Stomach (tissue), 4 donors: ENCODE measurements around the gene MYADM.

Source experiments
- CTCF ChIP-seq, 7 experiments: fragments of 450-650 bp in 4 of 7; fragments of 200-600 bp in 3 of 7; sonication (generic) in 3 of 7; IDR thresholded peaks; one replicate each; pipeline ENCODE4 v1.5.1; 2016 to 2019; ENCODE audit warnings: antibody characterized with exemption in 7 of 7, control low read depth in 2 of 7, mild to moderate bottlenecking in 1 of 7
- EP300 ChIP-seq: sonication (generic); formaldehyde crosslinking; IDR thresholded peaks from one replicate; pipeline ENCODE4 v1.6.1; 2017; ENCODE audit warnings: antibody characterized with exemption
- POLR2A ChIP-seq, 4 donors: fragments of 450-650 bp; IDR thresholded peaks; one replicate each; pipeline ENCODE4 v1.6.1; 2016; ENCODE audit warnings: antibody characterized with exemption in 4 of 4, control low read depth in 2 of 4, mild to moderate bottlenecking in 1 of 4, moderate library complexity in 1 of 4
- POLR2AphosphoS5 ChIP-seq, 3 donors: sonication (generic); formaldehyde crosslinking; IDR thresholded peaks; one replicate each; pipeline ENCODE4 v1.6.1; 2016; ENCODE audit warnings: antibody characterized with exemption in 3 of 3

- TF ChIP-seq CTCF (IDR thresholded peaks at IDR 0.05) (no peak), POLR2A (IDR thresholded peaks at IDR 0.05) (no peak), EP300 (no peak), POLR2AphosphoS5 (IDR thresholded peaks at IDR 0.05) (no peak)
Measured at GRCh38 chr19:53912653-53913052, 45.0 kb downstream of the MYADM start.
